Smooth muscle cell (in vitro differentiated cells): ENCODE measurements around the gene ALDH9A1. TPM values are rescaled to one million over a fixed set of nuclear protein-coding genes. Genes with fewer than 3 reads are reported as not detected.

ENCODE experiments used
- DNase-seq: peaks from one replicate; lab custom pipeline; 2025; ENCODE audit not compliant: unreplicated experiment; lab: John Stamatoyannopoulos, UW
- H2AFZ ChIP-seq: fragments of 200-600 bp; sonication (generic); 2 replicates; pipeline ENCODE4 v1.6.0; 2016; ENCODE audit warnings: antibody characterized with exemption, low read depth, mild to moderate bottlenecking
- H3F3A ChIP-seq: fragments of 200-600 bp; sonication (generic); 2 replicates; pipeline ENCODE4 v1.6.0; 2017; ENCODE audit warnings: antibody characterized with exemption, low read depth
- H3K27ac ChIP-seq: fragments of 200-600 bp; sonication (generic); 2 replicates; pipeline ENCODE4 v1.5.1; 2016; ENCODE audit warnings: low read depth, mild to moderate bottlenecking
- H3K27me3 ChIP-seq: fragments of 200-600 bp; sonication (generic); 2 replicates; pipeline ENCODE4 v1.6.1; 2016; ENCODE audit warnings: low read depth, mild to moderate bottlenecking
- H3K36me3 ChIP-seq: fragments of 200-600 bp; sonication (generic); 2 replicates; pipeline ENCODE4 v1.5.1; 2016; ENCODE audit warnings: low read depth
- H3K4me1 ChIP-seq: fragments of 200-600 bp; sonication (generic); 2 replicates; pipeline ENCODE4 v1.5.1; 2016; ENCODE audit warnings: low read depth
- H3K4me2 ChIP-seq: fragments of 200-600 bp; sonication (generic); 2 replicates; pipeline ENCODE4 v1.6.0; 2016; ENCODE audit warnings: mild to moderate bottlenecking
- H3K4me3 ChIP-seq: fragments of 200-600 bp; sonication (generic); 2 replicates; pipeline ENCODE4 v1.5.1; 2016; ENCODE audit warnings: mild to moderate bottlenecking
- H3K79me2 ChIP-seq: fragments of 200-600 bp; sonication (generic); 2 replicates; pipeline ENCODE4 v1.6.0; 2016; ENCODE audit warnings: low read depth, mild to moderate bottlenecking
- H3K9ac ChIP-seq: fragments of 200-600 bp; sonication (generic); 2 replicates; pipeline ENCODE4 v1.6.0; 2016; ENCODE audit warnings: low read depth
- H3K9me3 ChIP-seq: fragments of 200-600 bp; sonication (generic); replicated peaks from 2 replicates; pipeline ENCODE4 v1.5.1; 2016; ENCODE audit warnings: low read depth
- H4K20me1 ChIP-seq: fragments of 200-600 bp; sonication (generic); 2 replicates; pipeline ENCODE4 v1.6.0; 2016; ENCODE audit warnings: low read depth
- CTCF ChIP-seq: fragments of 200-600 bp; sonication (generic); IDR thresholded peaks from 2 replicates; pipeline ENCODE4 v1.5.1; 2017; ENCODE audit warnings: borderline replicate concordance, mild to moderate bottlenecking, antibody characterized with exemption; ENCODE audit not compliant: insufficient read depth, poor library complexity, severe bottlenecking
- WGBS: methylation state at CpG from one replicate; pipeline ENCODE4 v1.1.7; 2016; ENCODE audit warnings: low lambda C conversion rate; 5-methylcytosine and 5-hydroxymethylcytosine counted together
- polyA plus RNA-seq: library from polyadenylated mRNA; unstranded; fragments of >200 nt; fragmentation: Nextera tagmentation; extraction: Ambion mirVana; gene quantifications from 2 replicates; pipeline ENCODE4 v1.2.1, GENCODE V29; 2016
- total RNA-seq: library from RNA; depleted of rRNA; stranded (reverse); fragments of >200 nt; gene quantifications from 2 replicates; pipeline ENCODE4 v1.2.3, GENCODE V29; 2014

Gene ALDH9A1
- total and polyA plus RNA-seq, 2 experiments from 2014 or later: 31.5 to 76.8 TPM

GRCh38 chr1:165633614-165634013, 64.7 kb downstream of the ALDH9A1 start:
- peaks cover 9% of the 10 kb centered on the region for H3F3A ChIP-seq
- peaks cover 45% of the 10 kb centered on the region for H3K79me2 ChIP-seq
- H3K4me3 ChIP-seq: no peak overlapping the region
- H3K9ac ChIP-seq: no peak overlapping the region
- peaks cover 26% of the 10 kb centered on the region for H3K4me1 ChIP-seq
- no peak overlapping the region for H2AFZ ChIP-seq
- no peak for TF ChIP-seq CTCF
- DNase-seq: no peak
- peak overlapping the region; percentile 91 for H3K27ac ChIP-seq
- WGBS: 35% methylated on average over 3 of the region's 3 CpGs
- H3K9me3 ChIP-seq: no peaks in the 10 kb centered on the region
- H3K27me3 ChIP-seq: no peaks in the 10 kb centered on the region
- H3K36me3 ChIP-seq: no peaks in the 10 kb centered on the region
- H4K20me1 ChIP-seq: peaks cover 64% of the 10 kb centered on the region
- peak overlapping the region; percentile 94 for H3K4me2 ChIP-seq

DNA sequence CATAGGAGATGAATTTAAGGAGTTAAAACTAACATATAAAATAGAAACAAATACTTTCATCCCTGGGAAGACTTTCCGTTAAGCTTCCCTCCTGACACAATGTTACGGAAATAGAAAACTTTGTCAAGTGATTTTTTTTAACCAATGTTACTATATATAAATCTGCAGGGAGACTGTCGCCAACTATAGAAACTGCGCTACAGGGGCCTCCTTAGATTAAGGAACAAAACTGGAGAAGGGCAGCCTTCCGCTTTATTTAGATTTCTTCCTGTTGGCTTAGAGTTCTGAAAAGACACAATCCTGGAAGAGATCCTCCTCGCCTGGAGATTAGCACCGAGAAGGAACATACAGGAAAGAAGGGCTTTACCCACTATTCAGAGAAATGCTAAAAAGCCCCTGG, 65.9 kb downstream of the ALDH9A1 start:
- Histone ChIP-seq H3K27me3 (no peaks in the 10 kb centered on the region), H3K9me3 (no peaks in the 10 kb centered on the region), H3K36me3 (no peaks in the 10 kb centered on the region), H2AFZ (no peak overlapping the region), H3K4me3 (peak overlapping the region; percentile 83), H3K4me2 (peak overlapping the region; percentile 94), H3F3A (peaks cover 9% of the 10 kb centered on the region), H4K20me1 (peaks cover 54% of the 10 kb centered on the region), H3K4me1 (peaks cover 26% of the 10 kb centered on the region), H3K9ac (peak overlapping the region; percentile 82), H3K79me2 (peaks cover 36% of the 10 kb centered on the region), H3K27ac (peak overlapping the region; percentile 91)
- DNase-seq: no peak
- WGBS: 18% methylated on average over 7 of the region's 7 CpGs
- no peak for TF ChIP-seq CTCF

DNA sequence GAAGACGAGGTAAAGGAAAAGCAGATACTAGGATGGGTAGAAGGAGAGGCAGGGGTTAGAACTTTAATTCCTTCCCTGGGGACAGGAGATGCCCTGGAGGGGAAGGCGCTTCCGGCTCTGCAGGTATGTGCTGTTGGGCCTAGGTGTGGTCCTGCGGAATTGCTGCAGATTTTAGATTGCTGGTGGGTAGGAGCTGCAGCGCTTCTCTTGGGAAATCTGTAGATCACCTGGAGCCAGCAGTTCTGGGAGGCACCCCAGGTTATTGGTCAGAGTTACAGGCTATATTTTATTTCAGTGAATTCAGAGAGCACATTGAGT, 66.3 kb downstream of the ALDH9A1 start:
- peaks cover 9% of the 10 kb centered on the region for H3F3A ChIP-seq
- 4% methylated on average over 5 of the region's 5 CpGs for WGBS
- peak overlapping the region; percentile 94 for H3K4me2 ChIP-seq
- no peak for DNase-seq
- H3K9ac ChIP-seq: peak overlapping the region; percentile 82
- H3K36me3 ChIP-seq: no peaks in the 10 kb centered on the region
- H4K20me1 ChIP-seq: peaks cover 50% of the 10 kb centered on the region
- peak overlapping the region; percentile 83 for H3K4me3 ChIP-seq
- H3K4me1 ChIP-seq: peaks cover 26% of the 10 kb centered on the region
- no peaks in the 10 kb centered on the region for H3K9me3 ChIP-seq
- peak overlapping the region; percentile 91 for H3K27ac ChIP-seq
- H3K79me2 ChIP-seq: peaks cover 36% of the 10 kb centered on the region
- TF ChIP-seq CTCF: no peak
- H2AFZ ChIP-seq: no peak overlapping the region
- H3K27me3 ChIP-seq: no peaks in the 10 kb centered on the region

- WGBS: 1% methylated on average over 31 of the region's 31 CpGs
- H3K4me3 ChIP-seq: peak overlapping the region; percentile 83
- no peak for TF ChIP-seq CTCF
- peaks cover 34% of the 10 kb centered on the region for H3K79me2 ChIP-seq
- peak overlapping the region; percentile 82 for H3K9ac ChIP-seq
- peaks cover 45% of the 10 kb centered on the region for H4K20me1 ChIP-seq
- H3K36me3 ChIP-seq: no peaks in the 10 kb centered on the region
- H2AFZ ChIP-seq: peak overlapping the region; percentile 92
- H3K27me3 ChIP-seq: no peaks in the 10 kb centered on the region
- peak; percentile 84 for DNase-seq
- peak overlapping the region; percentile 94 for H3K4me2 ChIP-seq
- H3K9me3 ChIP-seq: no peaks in the 10 kb centered on the region
- peak overlapping the region; percentile 91 for H3K27ac ChIP-seq
- H3F3A ChIP-seq: peaks cover 9% of the 10 kb centered on the region
- H3K4me1 ChIP-seq: peaks cover 26% of the 10 kb centered on the region
Measured at GRCh38 chr1:165631342-165632151, 66.8 kb downstream of the ALDH9A1 start.
